Activated naive CD4-positive, alpha-beta T cell treated with anti-CD3 and anti-CD28 coated beads, Interleukin-2, amount 10 ng/mL, durations not matched to agents 7 days and 5 days (primary cell): ENCODE data around the gene POFUT1.

Experiments
- CTCF ChIA-PET: fragments of 350-600 bp; sonication (Branson Sonifier 250); formaldehyde crosslinking; loops from one replicate; lab custom pipeline; 2021; ENCODE audit warnings: antibody characterized with exemption; lab: Charles Lee
- DNase-seq: peaks from one replicate; pipeline ENCODE4 v3.0.0-alpha.2; 2020
- H3K27ac Mint-ChIP-seq: one replicate; pipeline ENCODE4 v1.8.0; 2021; ENCODE audit warnings: mild to moderate bottlenecking, moderate library complexity, mixed read lengths
- H3K27me3 Mint-ChIP-seq: one replicate; pipeline ENCODE4 v1.8.0; 2021; ENCODE audit warnings: mild to moderate bottlenecking, mixed read lengths
- H3K36me3 Mint-ChIP-seq: one replicate; pipeline ENCODE4 v1.8.0; 2021; ENCODE audit warnings: mixed read lengths
- H3K4me1 Mint-ChIP-seq: one replicate; pipeline ENCODE4 v1.8.0; 2021; ENCODE audit warnings: mixed read lengths
- H3K4me3 Mint-ChIP-seq: one replicate; pipeline ENCODE4 v1.8.0; 2021; ENCODE audit warnings: mild to moderate bottlenecking, moderate library complexity, mixed read lengths
- H3K9me3 Mint-ChIP-seq: one replicate; pipeline ENCODE4 v1.8.0; 2021; ENCODE audit warnings: mixed read lengths

Gene POFUT1

DNA sequence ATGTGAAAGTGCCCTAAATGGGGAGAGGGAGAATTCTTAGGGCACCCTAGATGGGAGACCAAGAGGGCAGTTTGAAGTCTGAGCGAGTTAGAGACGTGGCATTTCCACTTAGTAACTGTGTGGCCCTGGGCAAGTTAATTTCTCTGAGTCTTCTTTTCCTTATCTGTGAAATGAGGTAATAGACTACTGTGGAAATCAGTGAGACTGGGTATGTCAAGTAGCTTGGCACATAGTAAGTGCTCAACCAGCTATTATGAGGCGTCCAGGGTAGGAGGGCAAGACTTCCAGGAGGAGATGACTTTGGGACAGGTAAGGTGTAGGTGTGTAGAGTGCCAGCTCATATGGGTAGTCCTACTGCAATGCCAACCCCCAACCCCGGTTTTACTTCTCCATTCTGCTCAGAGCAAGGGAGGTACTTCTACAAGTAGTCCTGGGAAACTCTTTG, 70.5 kb downstream of the POFUT1 start:
- Mint-ChIP-seq H3K4me1 (peaks cover 45% of the 10 kb centered on the region), H3K4me3 (peak overlapping the region; percentile 87), H3K27ac (peak overlapping the region; percentile 83), H3K27me3 (no peaks in the 10 kb centered on the region), H3K9me3 (peaks cover 3% of the 10 kb centered on the region), H3K36me3 (peaks cover 8% of the 10 kb centered on the region)
- CTCF ChIA-PET, result no interaction called here
- DNase-seq, result peak; percentile 23

DNA sequence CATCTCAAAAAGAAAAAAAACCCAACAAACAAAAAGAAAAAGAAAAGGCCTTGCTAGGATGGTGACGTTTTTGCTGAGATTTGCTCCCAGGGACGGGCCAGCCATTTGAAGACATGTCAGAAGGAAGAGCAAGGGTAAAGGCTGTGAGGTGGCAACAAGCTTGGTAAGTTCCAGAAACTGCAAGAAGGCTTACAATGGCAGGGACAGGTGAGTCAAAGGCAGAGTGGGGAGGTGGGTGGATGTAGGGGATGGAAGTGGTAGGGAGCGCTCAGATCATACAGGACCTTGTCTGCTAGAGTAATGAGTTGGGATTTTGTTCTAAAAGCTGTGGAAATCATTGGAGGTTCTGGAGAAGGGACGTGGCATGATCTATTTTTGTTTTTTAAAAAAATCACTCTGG, 74.0 kb downstream of the POFUT1 start:
- Mint-ChIP-seq H3K36me3 (peaks cover 10% of the 10 kb centered on the region), H3K27ac (no peak overlapping the region), H3K4me3 (no peak overlapping the region), H3K27me3 (no peaks in the 10 kb centered on the region), H3K9me3 (no peaks in the 10 kb centered on the region), H3K4me1 (peaks cover 65% of the 10 kb centered on the region)
- CTCF ChIA-PET, result interaction anchor here (0.7 kb wide), 1 partner anchor 10 kb away, joined by 3 read pairs; no protein-coding TSS in a partner anchor
- DNase-seq, result no peak

DNA sequence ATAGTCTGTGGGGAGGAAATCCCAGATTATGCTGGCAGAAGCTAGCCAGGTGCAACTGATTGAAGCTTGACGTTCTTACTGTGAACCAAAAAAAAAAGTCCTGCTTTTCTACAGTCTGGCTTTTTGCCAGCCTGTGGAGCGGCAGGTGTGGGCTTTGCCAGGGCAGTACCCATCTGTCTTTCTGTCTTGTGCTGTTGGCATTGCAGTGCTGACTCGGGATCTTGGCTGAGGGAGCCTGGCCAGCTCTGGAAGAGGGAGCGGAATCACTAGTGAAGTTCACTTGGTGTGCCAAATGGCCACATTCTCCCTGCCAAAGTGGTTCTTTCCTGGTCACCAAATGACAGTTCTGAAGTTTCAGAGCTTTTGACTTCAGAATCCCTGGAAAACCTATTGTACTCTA, 74.8 kb downstream of the POFUT1 start:
- H3K27ac Mint-ChIP-seq, result no peak overlapping the region
- no peak for DNase-seq
- no peaks in the 10 kb centered on the region for H3K9me3 Mint-ChIP-seq
- H3K4me1 Mint-ChIP-seq, result peaks cover 61% of the 10 kb centered on the region
- H3K4me3 Mint-ChIP-seq, result no peak overlapping the region
- CTCF ChIA-PET, result interaction anchor here (0.7 kb wide), 1 partner anchor 9 kb away, joined by 3 read pairs; no protein-coding TSS in a partner anchor
- peaks cover 10% of the 10 kb centered on the region for H3K36me3 Mint-ChIP-seq
- no peaks in the 10 kb centered on the region for H3K27me3 Mint-ChIP-seq

DNA sequence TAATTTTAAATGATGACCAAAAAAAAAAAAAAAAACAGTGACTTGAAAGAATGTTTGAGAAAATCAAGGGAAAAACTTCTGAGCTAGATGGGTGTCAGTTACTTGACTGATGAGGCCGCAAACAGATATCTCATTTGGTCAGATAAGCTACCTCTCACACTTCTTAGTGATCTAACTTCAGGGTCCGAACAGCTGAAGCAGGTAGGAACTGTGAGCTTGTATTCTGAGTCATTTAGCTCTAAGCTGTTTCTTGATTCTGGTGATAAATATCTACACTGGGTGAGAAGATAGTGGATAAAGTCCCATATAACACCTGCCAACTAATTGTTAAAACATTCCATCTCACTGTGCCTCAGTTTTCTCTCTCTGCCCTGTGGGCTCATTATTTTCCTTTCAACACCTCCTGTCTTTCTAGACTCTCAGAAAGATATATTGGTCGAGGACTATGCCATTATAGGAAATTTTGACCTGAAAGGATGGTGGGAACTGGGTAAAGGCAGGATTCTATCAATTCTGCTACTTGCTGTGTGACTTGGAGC, 77.5 kb downstream of the POFUT1 start:
- Mint-ChIP-seq H3K4me3 (no peak overlapping the region), H3K4me1 (peaks cover 43% of the 10 kb centered on the region), H3K9me3 (no peaks in the 10 kb centered on the region), H3K27me3 (no peaks in the 10 kb centered on the region), H3K36me3 (peaks cover 15% of the 10 kb centered on the region), H3K27ac (peak overlapping the region; percentile 80)
- CTCF ChIA-PET, result no interaction called here
- no peak for DNase-seq

DNA sequence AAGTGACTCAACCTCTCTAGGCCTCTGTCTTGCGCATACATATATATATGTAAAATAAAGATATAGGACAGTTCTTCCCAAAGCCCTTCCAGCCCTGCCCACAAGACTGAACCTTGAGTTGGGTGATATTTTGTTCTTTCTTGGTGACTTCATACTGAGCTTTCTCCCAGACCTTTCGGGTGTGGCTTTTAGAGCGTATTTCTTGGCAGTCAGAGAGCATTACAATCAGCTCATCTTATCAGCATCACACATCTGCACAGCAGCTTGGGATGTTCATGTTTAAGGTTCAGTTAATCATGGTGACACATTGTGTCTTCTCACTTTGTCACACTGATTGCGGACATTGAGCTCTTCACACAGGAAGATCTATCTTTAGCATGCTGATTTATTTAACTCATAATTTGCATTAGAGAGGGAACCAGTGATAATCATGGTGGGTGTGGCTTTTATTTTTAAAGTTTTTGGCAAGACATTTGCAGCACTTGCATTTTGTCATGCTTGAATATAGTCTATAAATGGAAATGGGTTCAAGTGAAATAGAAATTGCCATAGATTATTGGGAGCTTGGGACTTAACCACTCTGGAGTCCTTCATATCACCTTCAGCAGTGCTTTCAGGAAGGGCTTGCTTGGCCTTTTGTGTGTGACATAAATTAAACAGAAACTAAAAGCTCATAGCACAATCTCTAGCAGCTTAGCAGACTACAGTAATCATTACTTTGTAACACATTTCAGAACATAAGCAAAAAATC, 78.1 kb downstream of the POFUT1 start:
- no peaks in the 10 kb centered on the region for H3K9me3 Mint-ChIP-seq
- peak; percentile 43 for DNase-seq
- peaks cover 43% of the 10 kb centered on the region for H3K4me1 Mint-ChIP-seq
- CTCF ChIA-PET, result no interaction called here
- peak overlapping the region; percentile 80 for H3K27ac Mint-ChIP-seq
- peak overlapping the region; percentile 17 for H3K4me3 Mint-ChIP-seq
- no peaks in the 10 kb centered on the region for H3K27me3 Mint-ChIP-seq
- peaks cover 15% of the 10 kb centered on the region for H3K36me3 Mint-ChIP-seq

DNA sequence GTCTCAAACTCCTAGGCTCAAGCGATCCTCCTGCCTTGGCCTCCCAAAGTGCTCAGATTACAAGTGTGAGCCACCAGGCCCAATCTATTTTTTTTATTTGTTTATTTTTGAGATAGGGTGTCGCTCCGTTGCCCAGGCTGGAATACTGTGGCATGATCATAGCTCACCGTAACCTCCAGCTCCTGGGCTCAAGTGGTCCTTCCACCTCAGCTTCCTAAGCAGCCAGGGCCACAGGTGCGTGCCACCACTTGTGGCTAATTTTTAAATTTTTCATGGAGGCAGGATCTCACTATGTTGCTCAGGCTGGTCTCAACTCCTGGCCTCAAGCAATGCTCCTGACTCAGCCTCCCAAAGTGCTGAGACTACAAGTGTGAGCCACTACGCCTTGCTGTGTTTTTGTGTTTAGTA, 79.6 kb downstream of the POFUT1 start:
- CTCF ChIA-PET, result interaction anchor here (0.6 kb wide), 1 partner anchor 12 kb away, joined by 3 read pairs; no protein-coding TSS in a partner anchor

More for the DNA sequence above, 79.6 kb downstream of the POFUT1 start:
- peaks cover 33% of the 10 kb centered on the region for H3K4me1 Mint-ChIP-seq
- no peak for DNase-seq
- H3K36me3 Mint-ChIP-seq, result peaks cover 7% of the 10 kb centered on the region
- no peaks in the 10 kb centered on the region for H3K9me3 Mint-ChIP-seq
- H3K4me3 Mint-ChIP-seq, result no peak overlapping the region
- no peaks in the 10 kb centered on the region for H3K27me3 Mint-ChIP-seq
- peak overlapping the region; percentile 14 for H3K27ac Mint-ChIP-seq
